AG08396 (cell line): ENCODE results near the gene FANCC.

ENCODE experiments used
- DNase-seq: peaks from one replicate; pipeline ENCODE4 v3.0.0; 2012; ENCODE audit warnings: low spot score, mixed read lengths

FANCC gene

DNA sequence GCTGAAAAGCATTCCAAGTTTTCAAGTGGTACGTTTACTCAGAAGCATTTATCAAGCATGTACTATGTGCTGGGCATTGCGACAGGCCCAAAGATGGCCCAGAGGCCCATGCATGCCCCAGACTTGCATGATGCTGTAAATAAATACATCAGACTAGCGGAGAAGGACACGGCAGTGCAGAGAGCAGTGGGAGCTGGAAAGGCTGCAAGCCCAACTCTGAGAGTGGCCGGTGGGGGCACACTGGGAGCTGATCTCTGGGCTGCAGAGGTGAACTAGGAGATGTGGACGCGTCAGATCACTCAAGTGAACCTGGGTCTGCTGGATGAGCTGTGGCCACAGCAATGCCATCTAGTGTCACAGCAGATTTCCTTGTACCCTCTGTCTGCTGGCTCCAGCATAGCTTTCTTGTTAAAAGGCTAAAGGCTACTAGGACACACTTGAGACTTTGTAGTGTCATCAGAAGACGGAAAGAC, 246.9 kb downstream of the FANCC start:
- no peak for DNase-seq

DNA sequence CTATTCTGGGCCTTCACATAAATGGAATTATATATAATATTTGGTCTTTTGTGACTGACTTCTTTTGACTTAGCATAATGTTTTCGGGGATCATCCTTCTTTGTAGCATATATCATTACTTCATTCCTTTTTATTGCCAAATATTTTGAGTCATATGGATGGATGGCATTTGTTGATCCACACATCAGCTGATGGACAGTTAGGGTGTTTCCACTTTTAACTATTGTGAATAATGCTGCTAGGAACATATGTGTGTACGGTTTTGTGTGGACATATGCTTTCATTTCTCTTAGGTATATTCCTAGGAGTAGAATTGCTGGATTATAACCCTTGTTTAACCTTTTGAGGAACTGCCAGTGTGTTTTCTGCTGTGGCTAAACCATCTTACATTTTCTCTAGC, 249.6 kb downstream of the FANCC start:
- no peak for DNase-seq

DNA sequence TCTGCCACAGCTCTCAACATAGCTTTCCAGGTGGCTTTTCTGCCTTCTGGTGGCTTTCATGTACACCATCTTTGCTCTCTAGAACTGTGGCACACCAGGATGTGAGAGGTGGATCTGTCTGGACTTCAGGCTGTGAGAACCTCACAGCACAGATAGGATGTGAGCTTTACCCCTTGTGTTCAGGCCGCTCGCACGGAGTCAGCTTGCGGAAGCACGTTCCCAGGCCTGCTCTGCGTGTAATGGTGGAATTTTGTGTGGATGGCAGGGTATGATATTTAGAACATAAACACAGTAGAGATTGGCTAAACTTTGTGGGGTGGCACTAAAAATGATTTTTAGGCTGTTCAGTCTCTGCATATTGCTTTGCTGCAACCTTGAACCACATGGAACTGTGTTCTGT, 250.5 kb downstream of the FANCC start:
- no peak for DNase-seq

DNA sequence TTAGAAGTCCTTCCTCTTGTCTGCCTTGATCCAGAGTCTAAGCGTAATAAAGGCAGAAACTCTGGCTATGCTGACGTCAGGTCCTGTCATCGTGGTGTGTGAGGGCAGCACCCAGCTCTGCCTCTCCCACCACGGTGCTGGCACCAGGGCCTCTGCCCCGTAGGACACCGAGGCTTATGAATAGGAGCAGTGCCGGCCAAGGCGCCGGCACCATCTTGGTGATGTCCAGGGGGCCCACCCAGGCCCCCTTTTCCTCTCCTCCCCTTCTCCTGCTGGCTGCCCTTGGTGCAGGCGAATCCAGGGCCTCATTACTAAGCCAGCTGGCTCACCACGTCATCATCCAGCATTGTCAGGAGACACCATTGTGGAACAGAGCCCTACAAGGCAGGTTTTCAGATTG, 252.3 kb downstream of the FANCC start:
- DNase-seq, result no peak

DNA sequence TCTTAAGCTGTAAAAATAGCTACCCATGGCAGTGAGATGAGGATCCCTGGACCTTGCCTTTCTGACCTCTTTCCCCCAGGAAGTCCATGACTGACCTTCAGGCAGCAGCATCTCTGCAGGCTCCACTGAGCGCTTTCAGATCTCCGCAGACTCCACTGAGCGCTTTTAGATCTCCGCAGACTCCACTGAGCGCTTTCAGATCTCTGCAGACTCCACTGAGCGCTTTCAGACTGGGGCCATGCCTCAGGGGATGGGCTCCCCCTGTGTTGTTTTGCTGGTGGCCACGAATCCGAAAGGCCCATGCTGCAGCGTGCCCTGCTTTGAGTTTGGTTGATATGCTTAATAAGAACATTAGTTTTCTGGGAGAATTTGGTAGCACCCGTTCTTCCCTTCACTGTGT, 254.2 kb downstream of the FANCC start:
- no peak for DNase-seq

DNA sequence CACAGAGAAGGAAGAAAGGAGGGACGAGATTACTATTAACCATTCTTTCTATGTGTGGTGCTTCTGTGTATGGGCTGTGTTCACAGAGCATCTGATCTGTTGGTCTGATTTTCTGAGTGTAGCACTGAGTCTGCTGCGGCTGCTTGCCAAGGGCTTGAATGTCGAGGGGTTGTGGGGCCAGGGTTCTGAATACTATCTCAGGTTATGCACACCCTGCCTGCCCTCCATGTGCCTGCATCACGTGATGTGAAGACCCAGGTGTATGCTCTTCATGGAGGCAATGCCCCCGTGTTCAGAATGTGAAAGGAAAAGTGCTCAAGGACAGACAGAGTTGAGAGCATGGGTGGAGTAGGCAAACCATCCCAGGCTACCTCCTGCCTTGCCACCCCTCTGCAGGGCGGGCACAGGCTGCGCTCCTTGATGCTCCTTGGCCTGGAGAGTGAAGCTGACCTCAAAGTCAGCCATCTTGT, 254.9 kb downstream of the FANCC start:
- no peak for DNase-seq

DNA sequence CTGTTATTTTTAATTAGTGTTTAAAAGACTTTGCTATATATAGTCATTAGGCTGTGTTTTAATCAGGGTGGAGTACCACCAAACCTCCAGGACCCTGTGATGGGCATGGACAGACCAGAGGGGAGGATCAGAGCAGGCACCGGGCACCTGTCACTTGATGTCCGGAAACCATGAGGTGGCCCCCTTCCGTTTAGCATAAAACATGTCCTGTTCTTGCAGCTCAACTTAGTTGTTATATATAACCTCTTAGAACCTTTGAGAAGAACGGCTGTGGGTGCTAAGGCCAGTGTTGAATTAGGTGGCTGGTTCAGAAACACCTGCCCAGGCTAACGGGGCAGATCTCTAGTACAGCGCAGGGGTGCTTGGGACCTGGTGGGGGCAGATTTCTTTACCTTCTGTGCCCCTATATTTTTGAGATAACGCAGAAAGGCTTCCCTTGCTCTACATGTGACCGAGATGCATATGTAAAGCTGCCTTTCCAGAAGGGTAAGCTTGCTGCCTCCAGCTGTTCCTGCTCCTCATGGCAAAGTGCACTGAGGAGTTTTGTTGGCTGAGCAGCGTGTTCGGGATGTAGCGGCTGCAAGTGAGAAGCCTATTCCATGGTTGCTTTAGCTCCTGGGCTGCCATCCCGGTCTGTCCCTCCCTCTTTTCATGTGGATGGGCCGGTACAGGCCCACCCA, 255.5 kb downstream of the FANCC start:
- DNase-seq, result no peak

DNA sequence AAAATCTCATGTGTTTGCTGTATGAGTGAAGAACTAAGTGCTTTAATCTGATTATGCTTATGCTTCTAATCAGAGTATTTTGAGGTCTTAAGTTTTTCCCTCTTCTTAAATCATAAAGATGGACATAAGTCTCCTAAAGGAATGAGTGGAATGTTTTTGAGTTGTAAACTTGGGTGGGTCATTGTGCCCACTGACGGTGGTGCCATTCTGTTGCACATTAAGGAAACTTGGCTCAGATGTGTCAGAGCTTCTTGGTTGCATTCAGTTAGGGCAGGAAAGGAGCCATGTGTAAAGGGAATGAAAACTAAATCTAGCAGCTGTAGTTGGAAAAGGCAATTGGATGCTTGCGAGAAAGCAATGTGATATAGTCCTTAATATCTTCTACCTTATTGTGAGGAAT, 256.6 kb downstream of the FANCC start:
- DNase-seq, result no peak

DNA sequence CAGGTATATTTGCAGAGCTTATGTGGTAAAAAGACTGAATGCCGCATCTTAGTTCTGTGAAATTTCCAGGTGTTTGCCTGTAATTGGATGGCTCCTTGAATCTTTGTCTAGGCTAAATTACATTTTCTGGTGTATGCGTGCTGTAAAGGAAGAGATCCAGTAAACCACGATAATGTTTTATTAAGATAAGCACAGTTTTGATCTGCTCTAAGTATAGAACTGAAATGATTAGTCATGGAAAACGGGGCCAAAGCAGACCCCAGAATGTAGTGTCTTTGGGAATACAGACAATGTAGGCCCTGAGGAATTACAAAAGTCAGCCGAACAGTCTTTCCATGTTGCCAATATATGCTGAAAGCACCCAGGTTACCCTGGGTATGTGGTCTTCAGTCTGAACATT, 257.3 kb downstream of the FANCC start:
- no peak for DNase-seq

DNA sequence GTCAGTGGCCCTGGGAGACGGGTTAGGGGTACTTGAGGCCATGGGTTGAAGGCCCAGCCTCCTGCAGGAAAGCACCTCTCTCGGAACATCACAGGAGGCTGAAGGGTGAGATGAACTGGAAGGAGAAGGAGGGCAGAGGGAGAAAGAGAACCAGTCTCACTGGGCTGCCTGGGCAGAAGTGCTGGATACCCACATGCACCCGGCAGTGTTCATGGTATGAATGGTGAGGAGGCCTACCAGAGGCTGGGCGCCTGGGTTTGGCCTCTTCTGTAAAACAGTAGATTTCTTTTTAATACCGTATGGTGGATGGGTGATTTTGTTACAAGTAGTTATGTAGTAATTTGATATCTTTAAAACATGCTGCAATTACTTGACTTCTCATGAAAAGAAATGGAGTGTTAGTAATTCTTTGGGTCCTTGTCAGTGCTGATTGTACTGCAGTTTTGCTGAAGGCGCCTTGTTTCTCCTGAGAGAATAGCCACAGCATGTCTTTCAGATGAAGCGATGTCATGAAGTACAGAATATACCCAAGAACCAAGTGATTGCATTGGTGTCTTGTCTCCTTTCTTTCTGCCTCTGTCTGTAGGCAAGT, 258.6 kb downstream of the FANCC start:
- no peak for DNase-seq

DNA sequence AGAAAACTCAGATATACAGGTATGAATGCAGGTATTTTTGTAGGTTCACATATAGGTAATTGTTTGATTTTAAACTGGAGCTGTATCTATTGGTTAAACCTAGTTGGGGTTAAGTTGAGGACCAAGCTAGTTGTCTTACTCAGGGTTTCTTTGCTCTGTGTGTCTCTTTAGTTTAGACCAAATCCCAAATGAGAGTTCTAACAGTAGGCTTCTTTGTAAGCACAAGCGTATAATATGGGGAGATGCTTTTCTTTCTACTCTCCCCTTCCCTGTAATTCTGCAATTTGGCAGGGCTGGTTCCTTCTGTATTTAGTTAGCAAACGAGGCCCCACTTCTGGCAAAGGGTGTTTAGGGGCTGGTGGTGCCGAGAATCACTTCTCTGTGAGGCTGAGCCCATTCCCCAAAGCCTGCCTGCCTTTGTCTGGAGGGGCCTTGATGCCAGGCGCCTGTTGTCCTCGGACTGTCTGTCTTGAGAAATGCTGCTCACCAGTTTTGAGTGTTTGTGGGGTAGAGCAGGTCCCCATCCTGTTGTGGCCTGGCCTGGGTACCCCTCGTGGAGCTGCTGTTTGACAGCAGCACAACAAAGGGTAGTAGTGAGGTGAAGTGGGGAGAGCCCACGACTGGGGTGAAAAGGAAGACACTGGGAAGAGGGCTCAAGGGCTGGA, 259.3 kb downstream of the FANCC start:
- DNase-seq, result no peak

DNA sequence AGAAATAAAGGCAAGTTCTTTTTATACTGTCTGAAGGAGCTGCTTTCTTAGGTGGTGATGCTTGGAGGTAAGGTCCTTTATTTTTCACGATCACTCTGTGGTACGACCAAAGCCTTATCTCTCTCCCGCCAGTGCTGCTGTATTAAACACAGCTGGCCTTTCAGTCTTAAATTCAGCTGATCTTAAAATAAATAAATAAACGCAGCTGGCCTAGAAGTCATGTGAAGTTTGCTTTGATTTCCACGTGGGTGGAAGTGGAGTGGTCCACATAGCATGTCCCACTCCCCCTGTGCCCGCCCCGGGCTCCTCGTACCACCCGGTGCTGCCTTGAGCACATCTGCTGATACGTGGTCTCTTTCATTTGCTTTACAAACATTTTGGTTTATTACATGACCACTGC, 260.4 kb downstream of the FANCC start:
- DNase-seq, result no peak

DNA sequence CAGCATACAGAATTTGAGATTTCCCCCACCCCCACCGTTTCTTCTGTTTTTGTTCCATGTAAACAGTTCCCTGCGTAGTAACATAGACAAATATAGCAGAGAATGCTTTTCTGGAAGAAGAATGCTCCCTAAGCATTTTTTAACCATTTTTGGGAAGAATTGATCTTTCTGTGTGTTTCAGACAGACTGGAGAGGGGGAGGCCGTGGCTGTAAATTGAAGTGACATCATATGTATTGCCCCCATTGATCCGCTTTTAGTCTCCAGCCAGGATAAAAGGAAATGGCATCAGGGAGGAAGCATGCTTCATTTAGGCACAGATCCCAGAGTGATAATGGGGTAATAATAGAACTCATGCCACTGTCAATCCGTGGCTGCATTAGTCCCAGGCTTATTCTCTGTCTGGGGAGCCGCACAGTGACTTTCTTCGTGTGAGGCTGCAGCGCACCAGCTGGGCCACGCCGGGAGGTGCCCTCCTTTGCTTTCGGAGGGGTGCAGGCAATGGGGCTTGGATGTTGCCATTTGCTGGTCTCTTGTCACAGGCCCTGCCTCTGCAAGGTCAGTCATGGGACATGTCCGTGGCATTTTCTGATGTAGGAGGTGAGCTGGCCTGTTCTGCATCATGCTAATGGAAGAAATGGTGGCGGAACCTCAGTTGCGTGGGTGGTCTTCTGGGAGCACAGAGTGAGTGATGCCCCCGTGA, 261.5 kb downstream of the FANCC start:
- no peak for DNase-seq

DNA sequence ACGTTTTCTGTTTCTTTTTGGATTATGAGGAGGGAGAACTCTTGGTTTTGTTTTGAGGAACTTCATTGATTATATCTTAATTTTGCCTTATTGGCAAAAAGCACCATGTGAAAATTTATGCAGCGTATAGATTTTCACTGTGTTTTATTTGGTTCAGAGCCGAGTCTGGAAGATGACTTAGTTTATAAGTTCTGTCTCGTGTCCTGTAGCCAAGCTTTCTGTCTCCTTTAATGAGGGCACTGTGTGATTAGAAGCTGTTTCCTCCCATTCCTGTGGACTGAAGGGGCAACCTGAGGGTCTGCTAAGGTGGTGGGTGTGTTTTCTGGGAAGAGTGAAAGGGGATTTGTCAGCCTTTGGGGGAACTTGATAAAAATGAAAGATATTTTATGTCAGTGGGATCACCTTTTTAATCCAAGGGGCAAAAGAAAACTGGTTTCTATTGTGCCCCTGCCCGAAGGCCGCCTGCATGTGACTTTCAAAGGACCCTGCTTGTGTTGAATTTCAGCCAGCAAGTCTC, 262.1 kb downstream of the FANCC start:
- no peak for DNase-seq

DNA sequence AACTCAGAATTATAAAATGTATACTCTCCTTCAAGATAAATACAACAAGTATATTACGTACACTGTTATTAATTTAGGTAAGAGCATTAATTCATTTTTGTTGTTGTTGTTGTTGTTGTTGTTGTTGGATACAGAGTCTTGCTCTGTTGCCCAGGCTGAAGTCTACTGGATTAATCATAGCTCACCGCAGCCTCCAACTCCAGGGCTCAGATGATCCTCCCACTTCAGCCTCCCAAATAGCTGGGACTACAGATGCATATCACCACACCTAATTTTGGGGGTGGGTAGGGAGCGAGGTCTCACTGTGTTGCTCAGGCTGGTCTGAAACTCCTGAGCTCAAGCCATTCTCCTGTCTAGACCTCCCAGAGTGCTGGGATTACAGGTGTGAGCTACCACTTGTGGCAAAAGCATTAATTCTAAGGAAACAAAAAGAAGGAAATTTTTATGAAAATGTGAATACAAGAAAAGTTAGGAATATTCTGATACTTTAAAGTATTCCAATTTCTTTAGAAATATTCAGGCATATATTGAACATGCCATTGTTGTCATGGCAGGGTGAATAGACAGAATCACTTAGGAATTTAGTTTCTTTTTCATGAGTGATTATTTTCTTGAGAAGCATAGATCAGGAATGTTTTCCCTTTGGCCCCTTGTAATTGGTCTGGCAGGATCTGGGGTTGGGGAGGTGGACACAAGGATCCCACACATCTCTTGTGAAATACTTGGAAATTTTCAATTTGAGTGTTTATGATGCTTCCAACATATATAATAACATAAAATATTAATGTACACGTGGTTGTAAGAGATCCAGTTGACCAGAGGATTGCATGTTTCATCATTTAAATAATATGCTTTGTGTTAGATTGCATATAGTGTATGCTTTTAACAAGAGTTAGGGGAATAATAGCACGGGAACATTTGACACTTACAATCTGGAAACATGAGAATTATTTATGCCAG, 263.6 kb downstream of the FANCC start:
- DNase-seq, result no peak

DNA sequence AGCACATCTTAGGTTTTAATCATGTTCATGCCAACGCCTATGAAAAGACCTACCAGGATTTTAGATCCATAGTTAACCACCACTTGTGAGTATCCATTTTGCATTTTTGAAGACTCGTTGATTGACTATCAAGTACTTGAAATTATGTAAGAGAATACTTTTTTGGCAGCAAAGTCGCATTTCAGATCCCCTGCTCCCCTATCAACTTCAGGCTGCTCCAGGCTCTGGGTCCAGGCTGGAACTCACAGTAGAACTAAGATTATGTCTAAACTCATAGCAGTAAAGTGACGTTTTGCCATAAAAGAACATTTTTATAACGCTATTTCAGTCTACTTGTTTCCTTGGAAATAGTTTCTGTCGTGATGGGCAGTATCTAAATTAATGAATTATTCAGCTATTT, 267.7 kb downstream of the FANCC start:
- no peak for DNase-seq
